ENCODE data around the gene KCP. TPM values are rescaled to one million over a fixed set of nuclear protein-coding genes. Genes with fewer than 3 reads are reported as not detected.

Gene KCP
- polyA plus RNA-seq, 3 donors, result 10.5 to 12.7 (median 12.1) TPM

GRCh38 chr7:128908750-128909624 is 1.5 kb downstream of the KCP start:
- no peak for DNase-seq (ENCODE audit: low read depth in 3 of 3, low spot score in 2 of 3)

- no peak for DNase-seq (ENCODE audit: low read depth in 3 of 3, low spot score in 2 of 3)
Measured at GRCh38 chr7:128906766-128907559, 3.5 kb downstream of the KCP start.

- DNase-seq (ENCODE audit: low read depth in 3 of 3, low spot score in 2 of 3), result no peak
Measured at GRCh38 chr7:128906001-128906765, 4.3 kb downstream of the KCP start.

DNA sequence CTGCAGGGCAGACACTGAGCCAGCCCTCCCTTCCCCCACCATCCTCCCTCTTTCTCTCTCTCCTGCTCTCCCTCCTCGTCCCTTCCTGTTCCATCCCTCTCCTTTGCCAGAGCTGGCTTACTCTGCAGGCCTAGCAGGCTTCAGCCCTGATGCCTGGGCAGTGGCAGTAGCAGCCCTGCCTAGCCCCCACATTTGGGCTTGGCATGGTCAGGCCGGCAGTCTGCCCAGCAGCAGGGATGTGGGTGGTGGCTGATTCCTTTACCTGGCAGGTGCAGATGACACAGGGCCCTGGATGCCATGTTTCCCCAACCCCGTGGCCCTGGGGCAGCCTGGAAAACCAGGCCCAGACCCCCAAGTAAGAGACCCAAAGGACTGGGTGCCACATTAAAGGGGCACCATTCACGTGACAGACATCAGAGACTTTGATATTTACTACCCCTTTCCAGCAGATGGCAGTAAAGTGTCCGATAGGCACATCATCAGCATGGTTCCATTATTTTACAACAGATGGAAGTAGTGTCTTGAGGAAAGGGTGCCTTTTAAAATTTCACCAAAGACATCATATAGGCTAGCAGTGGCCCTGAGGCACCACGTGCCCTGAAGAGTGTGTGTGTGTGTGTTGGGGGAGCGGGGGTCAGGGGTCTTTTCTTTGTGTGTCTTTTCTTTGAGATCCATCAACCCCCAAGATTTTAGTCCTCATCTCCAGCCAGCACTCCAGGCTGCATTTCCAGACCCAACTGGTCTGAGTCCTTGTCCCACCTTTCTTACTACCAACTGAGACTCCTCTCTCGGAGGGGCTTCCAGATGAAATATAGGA is 5.9 kb downstream of the KCP start:
- DNase-seq (ENCODE audit: low read depth in 3 of 3, low spot score in 2 of 3), result no peak

- no peak for DNase-seq (ENCODE audit: low read depth in 3 of 3, low spot score in 2 of 3)
Measured at GRCh38 chr7:128903621-128904361, 6.7 kb downstream of the KCP start.

- no peak for DNase-seq (ENCODE audit: low read depth in 3 of 3, low spot score in 2 of 3)
Measured at GRCh38 chr7:128902761-128903585, 7.5 kb downstream of the KCP start.

- no peak for DNase-seq (ENCODE audit: low read depth in 3 of 3, low spot score in 2 of 3)
Measured at GRCh38 chr7:128900237-128900636, 10.3 kb downstream of the KCP start.

DNA sequence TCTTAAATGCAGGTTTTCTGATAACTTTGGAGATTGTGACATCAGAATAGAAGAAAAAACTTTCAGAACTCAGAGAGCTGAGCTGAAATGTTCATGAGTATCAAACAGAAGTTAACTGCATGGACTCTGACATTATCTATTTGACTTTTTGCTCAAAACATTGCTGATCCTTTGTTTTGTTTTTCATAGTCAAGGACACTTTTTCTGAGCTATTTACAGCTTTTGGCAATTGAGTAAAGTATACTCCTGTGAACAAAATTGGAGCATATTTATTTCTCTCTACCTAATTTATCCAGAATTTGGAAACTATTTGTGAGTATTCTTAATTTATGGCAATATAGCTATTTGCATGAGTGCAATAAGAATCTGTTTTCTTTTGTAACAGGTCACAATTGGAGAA is 11.1 kb downstream of the KCP start:
- DNase-seq (ENCODE audit: low read depth in 3 of 3, low spot score in 2 of 3), result no peak

DNA sequence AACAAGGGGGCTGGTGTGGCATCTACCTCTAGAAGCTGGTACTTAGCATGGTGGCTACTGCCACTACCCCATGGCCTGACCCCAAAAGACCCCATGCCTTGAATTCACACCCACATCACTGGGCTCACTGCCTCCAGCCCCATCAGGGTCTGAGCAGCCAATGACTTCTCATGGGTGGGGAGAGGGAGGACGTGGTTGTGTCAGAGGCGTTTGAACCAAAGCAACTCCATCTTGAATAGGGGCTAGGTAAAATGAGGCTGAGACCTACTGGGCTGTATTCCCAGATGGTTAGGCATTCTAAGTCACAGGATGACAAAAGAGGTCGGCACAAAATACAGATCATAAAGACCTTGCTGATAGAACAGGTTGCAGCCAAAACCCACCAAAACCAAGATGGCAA is 15.2 kb downstream of the KCP start:
- DNase-seq (ENCODE audit: low read depth in 3 of 3, low spot score in 2 of 3), result no peak

DNA sequence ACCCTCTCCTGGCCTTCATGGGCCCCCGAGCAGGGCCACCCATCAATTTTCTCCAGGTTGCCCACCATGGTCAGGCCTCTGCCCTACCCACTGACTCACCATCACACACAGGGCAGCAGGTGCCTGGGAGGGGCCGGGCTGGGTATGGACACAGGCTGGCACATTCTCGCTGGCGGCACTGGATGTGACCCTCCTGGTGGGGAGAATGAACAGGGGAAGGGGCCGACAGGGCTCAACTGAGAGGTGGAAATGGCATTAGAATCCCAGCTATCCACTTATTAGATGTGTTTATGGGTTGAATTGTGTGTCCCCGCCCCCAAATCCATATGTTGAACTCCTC is 16.4 kb downstream of the KCP start:
- DNase-seq (ENCODE audit: low read depth in 3 of 3, low spot score in 2 of 3), result no peak

DNA sequence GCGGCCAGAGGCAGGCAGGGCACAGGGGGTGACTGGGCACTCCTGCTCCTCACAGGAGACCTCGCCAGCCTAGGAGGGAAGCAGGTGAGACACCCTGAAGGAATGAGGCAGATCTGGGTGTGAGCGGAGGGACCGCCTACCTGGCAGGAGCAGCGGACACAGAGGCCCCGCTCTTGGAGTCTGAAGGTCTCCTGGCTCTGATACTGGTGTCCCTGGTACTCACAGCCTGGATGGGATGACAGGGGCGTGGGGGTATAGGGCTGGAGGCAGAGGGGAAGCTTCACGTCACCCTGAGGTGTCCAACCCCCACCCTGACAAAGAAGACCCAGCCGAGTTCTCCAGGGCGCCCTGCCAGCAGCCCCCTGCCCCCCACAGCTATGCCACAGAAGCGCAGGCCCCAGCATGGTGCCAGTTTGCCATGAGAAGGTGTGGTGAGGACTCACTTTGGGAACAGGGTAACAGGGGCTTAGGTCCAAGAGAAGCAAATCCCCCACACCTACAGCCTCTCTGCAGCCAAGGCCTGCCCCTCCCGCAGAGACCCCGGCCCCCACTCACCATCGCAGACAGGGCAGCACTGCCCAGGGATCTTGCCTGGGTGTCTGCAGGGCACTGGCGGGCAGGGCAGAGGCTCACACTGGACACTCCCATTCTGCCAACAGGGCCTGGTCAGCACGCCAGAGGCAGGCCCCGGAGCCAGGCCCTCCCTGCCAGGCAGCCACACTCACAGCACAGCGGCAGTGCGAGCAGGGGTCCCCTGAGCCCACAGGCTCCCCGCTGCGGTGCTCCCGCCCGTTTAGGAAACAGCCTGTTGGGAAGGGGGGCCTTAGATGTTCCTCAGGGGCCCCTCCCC is 17.0 kb downstream of the KCP start:
- DNase-seq (ENCODE audit: low read depth in 3 of 3, low spot score in 2 of 3), result no peak

GRCh38 chr7:128892521-128893250 is 17.8 kb downstream of the KCP start:
- no peak for DNase-seq (ENCODE audit: low read depth in 3 of 3, low spot score in 2 of 3)

DNA sequence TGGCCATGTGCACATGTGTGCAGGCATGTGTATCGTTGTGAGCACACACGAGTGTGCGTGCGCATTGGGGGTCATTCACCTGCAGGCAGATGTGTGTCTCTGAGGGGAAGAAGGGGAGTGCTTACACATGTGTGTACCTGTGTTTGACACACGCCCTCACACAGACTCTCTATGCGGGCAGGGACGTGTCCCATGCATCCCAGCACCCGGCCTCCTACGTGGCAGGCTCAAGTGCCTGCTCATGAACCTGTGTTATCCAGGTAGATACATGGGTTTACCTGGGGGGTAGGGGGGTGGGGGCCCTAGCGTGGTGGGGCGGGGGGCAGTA is 18.6 kb downstream of the KCP start:
- DNase-seq (ENCODE audit: low read depth in 3 of 3, low spot score in 2 of 3), result no peak

DNA sequence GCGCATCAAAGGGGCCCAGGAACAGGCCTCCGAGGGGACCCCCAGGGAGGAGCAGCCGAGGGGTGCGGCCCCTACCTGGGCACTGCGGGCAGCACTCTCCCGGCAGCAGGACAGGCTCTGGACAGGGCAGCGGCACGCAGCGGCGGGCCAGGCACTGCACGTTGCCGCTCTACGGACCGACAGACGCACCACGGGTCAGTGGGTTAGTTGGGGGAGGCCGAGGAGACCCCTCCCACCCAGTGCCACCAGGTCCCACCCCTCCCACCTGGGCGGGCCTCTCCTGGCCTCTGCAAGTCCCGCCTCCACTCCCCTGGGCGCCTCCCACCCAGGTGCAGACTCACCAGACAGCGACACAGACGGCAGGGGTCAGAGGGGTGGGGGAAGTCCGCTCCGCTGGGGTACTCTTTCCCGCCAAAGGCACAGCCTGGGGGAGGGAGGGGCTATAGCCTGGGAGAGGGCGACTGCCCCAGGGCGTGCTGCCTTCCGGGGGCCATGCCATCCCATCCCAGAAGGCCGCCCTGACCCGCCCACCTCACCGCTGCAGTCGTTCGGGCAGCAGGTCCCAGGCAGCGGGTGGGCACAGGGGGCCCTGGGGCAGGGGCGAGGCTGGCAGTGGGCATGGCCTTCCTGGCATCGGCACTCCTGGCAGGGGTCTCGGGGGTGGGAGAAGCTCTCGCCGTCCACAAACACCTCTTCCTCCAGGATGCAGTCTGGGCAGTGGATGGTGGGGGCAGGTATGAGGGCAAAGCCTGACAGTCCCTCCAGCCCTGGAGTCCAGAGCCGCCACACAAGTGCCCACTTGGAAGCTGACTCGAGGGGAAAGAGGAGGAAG is 19.2 kb downstream of the KCP start:
- DNase-seq (ENCODE audit: low read depth in 3 of 3, low spot score in 2 of 3), result no peak

- DNase-seq (ENCODE audit: low read depth in 3 of 3, low spot score in 2 of 3), result no peak
Measured at GRCh38 chr7:128890306-128891109, 20.0 kb downstream of the KCP start.

- DNase-seq (ENCODE audit: low read depth in 3 of 3, low spot score in 2 of 3), result no peak
Measured at GRCh38 chr7:128889121-128889520, 21.4 kb downstream of the KCP start.
